Activated CD8-positive, alpha-beta memory T cell treated with anti-CD3 and anti-CD28 coated beads, Interleukin-2, amount 50 U/mL, for 48 hours (primary cell): Measurements from ENCODE around the gene BPIFB1.

Experiments used
- DNase-seq: peaks from one replicate; pipeline ENCODE4 v3.0.0-alpha.2; 2020

Gene BPIFB1

DNA sequence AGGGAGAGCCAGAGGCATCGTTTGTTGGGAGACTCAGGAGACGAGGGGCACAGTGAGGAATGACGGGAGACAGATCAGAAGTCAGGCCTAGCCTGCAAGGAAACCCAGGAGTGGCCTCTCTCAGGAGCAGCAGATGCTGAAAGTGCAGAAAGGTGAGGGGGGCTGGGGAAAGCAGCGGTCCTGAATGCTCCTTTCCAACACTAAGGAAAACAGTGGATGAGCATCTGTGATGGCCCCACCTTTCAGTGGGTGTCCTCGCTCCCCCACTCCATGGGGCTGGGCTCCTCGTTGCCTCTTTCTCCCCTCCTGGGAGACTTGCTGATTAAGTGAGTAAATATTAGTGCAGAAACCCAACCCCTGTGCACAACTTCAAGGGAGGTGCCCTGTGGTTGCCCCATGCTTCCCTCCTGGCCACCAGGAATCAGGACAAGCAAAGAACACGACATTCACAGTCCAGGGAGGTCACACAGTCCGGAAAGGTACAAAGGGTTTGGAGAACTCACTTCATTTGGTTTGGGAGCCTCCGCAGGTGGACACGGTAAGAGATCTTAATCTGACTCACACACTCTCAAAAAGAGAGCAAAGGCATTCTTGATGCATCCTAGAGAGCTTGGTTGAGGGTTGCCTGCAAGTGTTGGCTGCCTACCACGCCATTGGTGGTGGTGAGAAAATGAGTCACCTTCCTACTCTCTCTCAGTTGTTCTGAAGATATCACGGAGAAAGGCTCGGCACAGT lies 9.7 kb upstream of the BPIFB1 start:
- DNase-seq = no peak

DNA sequence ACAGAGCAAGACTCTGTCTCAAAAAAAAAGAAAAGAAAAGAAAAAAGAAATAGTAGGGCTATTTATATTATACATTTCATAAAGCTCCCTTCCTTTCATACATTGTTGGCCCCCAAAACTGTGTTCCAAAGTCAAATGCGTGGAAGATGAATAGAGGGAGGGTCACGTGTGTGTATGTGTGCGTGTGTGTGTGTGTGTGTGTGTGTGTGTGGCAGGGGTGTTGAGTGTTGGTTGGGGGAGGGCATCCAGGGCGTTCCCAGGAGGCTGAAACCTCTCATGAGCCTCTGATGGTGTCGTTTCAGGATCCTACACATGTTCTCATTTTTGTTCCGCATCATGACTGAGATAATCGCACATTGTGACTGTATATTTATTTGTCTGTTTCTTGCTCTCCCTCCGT lies 7.8 kb upstream of the BPIFB1 start:
- DNase-seq = no peak

DNA sequence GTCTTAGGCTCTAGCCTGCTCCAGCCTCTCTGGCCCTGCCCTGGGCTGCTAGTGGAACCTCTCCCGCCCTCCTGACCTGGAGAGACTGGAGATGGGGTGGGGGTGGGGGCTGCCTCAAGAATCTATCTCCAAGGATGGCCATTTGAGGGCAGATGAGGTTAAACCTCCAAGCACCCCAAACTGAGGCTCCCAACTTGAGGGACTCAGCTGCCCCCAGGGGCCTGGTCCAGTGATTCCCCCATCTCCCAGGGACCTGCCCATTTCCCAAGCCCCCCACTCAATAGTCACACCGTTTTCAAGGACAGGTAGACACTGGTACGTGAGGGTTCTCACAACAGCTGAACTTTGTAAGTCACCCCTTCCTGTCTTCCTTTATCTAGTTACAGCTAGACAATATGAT lies 7.1 kb upstream of the BPIFB1 start:
- DNase-seq = no peak

DNA sequence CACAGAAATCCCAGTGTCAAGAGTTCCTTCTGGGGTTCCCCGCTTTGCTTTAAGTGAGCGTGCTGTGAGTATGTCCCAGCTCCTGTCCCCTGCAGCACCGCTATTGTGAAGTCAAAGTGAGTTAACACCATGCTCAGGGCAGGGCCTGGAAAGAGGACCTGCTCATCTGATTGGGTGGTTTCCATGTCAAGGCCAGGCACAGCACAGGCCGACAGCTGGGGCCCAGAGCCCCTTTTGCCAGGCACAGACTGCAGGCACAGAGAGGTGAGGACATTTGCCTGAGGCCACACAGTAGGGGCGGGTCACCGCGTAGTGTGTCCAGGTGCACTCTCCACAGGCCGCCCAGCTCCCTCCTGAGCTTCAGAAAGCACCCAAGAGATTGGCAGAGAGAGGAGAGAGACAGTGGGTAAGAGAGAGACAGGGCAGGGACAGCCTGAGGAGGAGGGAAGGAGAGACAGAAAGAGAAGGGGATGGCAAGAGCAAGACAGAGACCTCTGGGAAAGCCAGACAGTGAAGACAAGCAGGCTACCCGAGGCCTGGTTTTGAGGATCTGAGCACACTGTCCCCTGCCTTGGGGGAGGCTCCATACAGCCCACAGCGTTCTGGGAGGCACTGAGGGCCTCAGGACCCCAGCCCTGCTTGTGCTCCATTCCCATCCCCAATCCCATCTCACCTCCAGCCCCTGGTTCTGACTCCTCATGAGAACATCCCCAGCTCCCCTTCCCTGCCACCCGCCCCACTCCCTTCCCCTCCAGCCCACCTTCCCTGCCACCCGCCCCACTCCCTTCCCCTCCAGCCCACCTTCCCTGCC lies 6.5 kb upstream of the BPIFB1 start:
- no peak for DNase-seq

DNA sequence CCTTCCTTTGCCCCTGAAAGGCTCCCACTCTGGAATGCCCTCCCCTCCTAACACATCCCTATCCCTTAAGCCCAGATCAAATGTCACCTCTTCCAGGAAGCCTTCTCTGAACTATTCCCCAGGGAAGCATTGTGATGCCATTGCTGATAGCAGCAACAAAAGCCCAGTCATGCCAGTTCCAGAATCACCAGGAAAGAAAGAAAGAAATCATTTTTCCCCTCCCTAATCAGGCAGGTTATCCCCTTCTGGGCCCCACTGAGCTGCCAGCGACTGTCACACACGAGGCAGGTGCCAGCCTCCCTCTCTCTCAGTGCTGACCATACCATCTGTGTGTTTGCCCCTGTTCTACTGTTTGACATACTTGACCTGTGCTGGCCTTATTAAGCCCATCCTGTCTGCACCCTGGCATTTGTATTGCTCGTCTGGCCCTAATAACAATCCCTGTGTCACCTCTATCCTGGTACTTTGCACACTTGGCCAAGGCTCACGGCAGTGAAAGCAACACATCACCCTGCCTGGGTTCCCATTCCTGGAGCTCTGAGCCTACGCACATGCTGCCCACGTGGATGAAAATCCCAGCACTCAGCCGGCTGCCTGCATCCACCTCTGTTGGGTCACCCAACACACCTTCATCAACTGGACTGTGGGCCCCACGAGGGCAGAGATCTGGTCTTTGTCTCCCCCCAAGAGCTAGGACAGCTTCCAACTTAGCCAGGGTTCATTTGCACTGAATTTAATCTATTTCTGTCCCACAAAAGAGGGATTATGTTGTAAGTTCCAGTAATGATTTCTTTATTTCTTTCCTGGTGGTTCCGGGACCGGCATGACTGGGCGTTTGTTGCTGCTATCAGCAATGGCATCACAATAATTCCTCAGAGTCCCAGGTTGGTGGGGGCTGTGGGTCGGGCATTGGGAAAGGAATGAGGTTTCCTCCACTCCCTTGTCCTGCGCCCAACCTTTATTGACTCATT lies 5.3 kb upstream of the BPIFB1 start:
- DNase-seq = no peak

DNA sequence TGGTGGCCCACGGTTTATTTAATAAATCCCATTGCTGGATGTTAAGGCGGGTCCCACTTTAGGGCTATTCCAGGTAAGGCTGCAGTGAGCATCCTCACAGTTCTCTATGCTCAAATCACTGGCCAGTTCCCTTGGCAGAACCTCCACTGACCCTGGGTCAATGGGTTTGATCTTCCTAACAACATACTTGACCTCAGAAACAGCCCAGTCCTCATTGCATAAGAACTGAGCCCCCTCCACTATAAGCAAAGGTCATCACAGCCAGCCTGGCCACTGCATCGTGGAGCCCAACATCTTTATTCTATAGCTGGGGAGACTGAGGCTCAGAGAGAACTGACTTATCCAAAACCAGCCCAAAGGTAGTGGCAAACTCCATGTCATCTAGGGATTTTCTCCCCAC lies 4.3 kb upstream of the BPIFB1 start:
- no peak for DNase-seq

DNA sequence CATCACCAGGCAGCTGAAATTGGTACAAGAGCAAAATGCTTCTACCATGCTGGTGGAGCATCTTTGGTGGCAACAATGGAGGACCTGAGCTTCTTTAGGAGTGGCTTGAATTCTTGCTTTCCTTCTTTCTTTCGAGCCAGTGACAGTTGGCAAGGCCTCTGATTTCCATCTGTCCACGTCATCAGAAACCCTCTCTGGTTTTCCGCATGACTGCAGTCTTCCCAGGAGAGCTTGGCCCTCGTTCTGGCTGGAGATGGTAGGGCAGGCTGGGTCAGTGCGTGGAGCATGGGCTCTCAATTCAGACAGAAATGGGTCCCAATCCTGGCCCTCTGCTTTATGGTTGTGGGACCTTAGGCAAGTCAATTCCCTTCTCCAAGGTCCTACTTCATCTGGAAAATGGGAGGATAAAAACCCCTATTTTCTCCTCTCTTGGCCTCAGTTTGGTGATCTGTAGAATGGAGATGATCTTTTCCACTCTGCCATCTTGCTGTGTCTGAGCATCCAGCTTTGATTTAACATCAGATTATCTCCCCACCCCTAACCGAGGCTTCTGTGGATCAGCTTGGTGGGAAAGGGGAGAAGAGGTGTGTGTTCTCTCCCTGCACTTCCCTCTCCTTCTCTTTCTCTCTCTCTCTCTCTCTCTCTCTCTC lies 3.6 kb upstream of the BPIFB1 start:
- DNase-seq = no peak

DNA sequence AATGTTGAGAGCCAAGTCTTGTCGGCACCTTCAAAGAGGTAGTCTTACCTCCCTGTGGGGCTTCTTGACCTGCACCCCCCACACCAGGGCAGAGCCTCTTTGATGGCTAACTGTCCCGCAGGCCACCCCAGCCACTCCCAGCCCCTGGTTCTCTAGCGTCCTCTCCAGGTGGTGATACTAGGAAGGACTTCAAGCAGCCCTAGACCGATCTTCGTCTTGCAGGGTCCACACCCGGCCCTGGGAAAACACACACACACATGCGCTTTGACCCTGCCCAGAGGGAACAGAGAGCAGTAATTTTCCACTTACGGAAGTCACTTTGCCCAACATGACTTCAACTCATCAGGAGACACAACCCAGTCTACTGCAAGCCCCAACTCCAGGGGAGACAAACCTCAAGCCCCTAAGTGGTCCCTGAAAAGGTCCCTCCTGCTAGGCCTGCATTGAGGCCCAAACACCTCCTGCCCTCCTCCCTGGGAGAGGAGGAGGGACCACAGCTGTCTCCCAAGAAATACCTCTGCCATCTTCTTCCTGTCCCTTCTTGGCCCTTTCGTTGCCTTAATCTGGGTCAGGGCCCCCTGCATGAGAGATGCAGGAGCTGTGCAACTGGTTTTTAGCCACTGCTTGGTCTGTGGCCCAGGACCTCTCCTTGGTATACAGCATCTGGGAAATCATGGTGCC lies 2.9 kb upstream of the BPIFB1 start:
- no peak for DNase-seq

DNA sequence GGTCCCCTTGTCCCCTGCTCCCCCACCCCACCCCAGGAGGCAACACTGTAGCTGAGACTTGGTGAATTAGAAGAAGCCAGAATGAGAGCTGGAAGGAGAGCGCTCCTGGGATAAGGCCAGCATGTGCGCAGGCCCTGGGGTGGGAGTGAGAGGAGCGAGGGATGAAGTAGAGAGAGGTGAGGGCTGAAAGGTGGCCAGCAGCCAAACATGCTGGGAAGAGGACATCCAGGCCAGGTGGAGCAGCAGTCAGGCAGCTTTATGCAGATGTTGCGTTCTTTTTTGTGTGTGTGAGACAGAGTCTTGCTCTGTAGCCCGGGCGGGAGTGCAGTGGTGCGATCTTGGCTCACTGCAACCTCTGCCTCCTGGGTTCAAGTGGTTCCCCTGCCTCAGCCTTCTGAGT lies 2.2 kb upstream of the BPIFB1 start:
- no peak for DNase-seq

DNA sequence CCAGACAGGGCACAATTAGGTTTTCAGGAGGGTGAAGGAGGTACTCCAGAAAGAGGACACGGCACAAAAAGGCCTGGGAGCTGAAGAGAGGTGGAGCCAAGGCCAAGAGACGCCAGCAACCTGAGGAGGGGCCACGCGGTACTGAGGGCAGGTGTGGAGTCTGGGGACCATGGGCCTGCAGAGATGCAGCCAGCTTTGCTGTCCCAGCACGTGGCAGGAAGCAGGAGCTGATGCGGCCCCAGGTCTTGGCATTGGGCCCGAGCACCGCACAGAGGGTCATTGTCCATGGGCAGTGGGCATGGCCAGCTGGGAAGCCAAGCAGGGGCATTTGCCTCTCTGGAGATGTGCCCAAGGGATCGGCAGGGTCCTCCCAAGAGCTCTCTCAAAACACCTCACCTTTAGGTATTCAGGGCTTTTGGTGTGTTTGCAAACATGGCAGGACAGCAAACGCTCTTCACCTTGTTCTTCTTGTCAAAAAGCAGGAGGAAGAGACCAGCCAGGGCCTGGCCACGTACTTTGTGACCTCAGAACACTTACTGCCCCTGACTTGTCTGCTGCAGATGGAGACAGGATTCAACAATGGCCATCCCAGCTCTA lies 1.4 kb upstream of the BPIFB1 start:
- DNase-seq = no peak

DNA sequence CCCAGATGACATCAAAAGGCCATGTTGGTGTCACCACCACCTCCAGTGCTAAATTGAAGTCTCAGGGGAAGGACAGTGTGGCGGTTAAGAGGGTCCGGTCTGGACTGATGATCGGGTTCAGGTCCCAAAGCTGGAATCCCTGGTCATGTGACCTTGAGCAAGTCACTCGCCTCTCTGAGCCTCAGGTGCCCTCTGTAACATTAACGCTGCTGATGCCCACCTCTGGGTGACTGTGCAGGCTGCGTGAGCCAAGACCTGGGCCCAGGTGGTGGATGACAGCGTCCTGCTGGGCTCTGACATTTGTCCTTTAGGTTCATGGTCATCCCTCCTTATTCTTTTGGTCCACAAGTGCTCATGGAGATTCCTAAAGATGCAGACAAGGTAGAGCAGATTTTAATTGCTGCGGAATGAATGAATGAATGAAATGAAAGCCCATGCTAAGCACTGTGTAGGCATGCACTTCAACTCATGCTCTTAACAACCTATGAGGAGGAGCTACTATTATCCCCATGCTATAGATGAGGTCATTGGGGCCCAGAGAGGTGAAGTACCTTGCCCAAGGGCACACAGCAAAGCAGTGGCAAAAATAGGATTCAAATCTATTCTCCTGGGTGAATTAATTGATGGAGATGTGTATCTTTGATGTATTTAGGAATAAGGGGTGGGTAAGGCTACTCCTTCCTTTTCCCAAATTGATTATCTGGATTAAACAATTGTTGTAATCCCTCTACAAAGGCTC lies 649 bp upstream of the BPIFB1 start:
- no peak for DNase-seq

DNA sequence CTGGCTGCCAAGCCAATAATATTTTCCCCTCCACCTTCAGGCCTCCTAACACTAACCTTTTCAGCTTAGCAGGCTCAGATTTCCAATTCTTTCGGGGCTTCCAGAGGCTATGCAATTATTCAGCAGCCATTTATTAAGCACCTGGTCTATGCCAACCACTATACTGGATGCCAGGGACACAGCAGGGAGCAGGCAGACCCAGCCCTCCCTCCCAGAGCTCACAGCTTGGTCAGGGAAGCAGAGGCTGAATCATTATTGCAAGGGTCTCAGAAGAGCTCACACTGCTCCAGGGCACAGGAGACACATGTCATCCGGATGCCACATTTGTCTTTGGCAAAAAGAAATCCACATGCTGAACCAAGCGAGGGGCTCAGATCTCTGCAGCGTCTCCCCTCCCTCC lies 1.3 kb downstream of the BPIFB1 start:
- no peak for DNase-seq

DNA sequence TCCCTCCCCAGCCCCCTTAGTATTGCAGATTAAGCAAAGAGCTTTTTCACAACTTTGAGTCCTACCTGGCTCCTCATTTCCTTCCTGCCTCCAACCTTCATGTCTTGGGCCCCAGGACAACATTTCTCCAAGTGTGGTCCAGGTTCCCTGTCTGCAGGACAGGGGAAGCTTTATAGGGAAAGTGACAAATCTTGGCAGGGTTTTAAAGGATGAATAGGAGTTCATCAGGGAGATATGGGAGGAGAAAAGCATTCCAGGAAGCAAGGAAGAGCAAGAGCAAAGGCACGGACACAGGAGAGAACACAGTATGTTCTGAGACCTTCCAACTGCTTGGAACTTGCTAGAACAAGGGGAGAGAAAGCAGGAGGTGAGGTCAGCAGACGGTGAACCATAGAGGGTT lies 1.9 kb downstream of the BPIFB1 start:
- no peak for DNase-seq

DNA sequence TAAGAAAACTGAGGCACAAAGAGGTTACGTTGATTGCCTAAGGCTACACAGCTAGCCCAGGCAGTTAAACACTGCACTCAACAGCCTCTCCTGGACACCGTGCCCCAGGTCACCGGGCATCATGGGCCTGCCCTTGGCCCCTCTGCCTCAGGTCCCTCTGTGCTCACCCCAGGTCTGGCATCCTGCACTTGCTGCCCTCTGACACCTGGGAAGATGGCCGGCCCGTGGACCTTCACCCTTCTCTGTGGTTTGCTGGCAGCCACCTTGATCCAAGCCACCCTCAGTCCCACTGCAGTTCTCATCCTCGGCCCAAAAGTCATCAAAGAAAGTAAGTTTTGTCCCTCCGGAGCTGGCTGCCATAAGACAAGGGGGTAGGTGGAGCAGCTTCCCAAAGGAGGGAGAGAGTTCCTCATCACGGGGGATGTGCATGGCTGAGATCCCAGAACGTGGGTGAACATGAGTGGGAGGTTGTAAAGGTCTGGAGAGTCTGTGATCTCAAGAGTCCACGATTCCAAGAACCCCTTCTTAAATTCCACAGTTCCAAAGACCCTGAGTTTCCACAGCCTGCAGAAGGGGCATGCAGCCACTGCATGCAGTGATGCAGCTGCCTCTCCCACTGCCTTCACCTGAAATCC lies 3.0 kb downstream of the BPIFB1 start:
- DNase-seq = no peak

DNA sequence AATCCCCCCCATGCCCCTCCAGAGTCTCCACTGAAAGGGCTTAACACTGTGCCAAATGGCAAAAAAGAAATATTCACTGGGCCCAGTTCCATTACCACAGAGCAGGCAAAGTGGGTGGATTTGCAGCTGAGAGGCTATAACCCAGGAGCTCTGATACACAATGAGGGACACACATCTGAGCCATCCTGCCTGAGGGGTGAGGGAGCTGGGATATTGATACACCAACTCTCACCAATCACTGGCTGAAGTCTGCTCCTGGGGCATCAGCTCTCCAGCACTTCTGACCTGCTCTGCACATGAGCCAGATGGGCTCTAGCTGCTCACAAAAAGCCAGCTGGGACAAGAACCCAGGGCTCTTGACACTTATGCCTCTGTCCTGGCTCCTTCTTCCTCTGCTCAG lies 4.9 kb downstream of the BPIFB1 start:
- no peak for DNase-seq

DNA sequence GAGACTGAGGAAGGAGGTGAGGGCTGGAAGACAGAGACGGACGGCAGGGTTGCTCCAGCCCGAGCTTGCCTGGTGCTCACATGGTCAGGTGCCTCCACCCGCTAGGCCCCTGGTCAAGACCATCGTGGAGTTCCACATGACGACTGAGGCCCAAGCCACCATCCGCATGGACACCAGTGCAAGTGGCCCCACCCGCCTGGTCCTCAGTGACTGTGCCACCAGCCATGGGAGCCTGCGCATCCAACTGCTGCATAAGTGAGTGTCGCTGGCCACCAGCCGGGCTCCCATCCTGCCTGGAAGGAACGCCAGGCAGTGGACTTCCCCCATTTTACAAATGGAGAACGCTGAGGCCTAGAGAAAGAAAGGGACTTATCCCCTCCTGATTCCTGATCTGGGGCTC lies 7.8 kb downstream of the BPIFB1 start:
- DNase-seq = no peak

DNA sequence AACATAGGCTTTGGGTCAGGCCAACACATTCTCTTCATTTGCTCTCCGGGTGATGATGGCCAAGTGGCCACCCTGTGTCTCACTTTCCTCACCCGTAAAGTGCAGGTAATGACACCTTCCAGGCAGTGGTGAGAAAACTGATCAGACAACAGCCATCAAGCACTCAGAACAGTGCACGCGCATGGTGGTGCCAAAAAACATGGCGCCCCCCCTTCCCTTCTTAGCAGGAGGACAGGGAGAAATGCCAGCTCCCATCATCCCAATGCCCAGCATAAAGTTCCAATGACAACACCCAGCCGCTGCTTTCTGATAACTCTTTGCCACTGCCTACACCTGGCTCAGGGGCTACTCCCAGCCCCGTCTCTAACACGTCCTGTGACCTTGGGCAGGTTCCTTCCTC lies 8.4 kb downstream of the BPIFB1 start:
- no peak for DNase-seq

DNA sequence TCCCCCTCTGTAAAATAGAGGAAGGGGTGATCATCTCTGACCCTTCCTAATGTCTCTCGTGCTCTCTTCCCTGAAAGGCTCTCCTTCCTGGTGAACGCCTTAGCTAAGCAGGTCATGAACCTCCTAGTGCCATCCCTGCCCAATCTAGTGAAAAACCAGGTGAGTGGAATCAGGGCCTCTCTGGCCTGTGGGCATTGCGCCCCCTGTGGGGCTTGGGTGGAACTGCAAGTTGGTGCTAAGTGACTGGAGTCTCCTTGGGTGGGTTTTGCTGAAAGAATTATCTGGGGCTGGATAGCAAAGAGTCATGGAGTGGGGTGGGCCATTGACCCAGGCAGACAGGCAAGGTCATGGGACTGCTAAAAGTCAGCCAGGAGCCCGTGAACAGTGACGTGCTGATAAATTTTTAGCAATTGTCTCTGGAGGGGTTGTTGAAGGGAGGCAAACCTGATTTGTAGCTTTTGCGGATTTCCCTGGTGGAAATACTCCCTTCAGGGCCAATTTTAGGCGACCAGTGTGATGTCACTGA lies 8.9 kb downstream of the BPIFB1 start:
- DNase-seq = peak; percentile 92

DNA sequence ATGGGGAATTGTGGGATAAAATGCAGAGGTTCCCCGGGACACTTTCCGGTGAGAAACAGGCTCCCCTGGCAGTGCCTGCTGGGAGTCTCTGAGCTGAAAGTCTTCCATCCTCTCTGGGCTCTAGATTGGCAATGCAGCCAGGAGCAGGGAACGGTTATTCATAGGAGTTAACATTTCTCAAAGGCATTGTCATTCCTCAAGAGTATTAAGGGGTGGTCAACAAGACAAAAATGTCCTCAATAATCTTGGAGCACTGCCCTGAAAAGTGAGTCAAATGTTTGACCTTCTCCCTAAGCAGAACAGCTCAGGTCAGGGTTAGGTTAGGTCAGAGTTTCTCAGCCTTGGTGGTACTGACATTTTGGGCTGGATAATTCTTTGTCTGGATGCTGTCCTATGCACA lies 13.2 kb downstream of the BPIFB1 start:
- DNase-seq = no peak

DNA sequence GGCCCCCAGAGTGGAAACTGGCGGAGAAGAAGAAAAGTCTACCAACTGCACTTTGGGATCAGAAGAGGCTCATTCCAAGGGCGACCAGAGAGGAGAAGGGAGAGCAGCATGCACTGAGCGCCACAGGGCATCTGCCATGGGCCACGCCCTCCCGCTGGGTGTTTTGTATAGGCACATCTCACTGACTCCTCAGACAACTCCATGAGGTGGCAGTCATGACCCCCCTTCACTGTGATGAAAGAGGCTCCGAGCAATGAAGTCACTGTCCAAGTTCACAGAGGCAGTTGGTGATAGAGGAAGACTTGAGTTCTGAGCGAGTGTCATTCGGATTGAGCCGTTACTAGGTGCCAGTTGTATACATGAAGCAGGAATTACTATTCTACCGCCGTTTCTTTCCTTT lies 15.4 kb downstream of the BPIFB1 start:
- no peak for DNase-seq
